Liver (tissue), 9 donors: Measurements from ENCODE around the gene PTPN14. TPM values are rescaled to one million over a fixed set of nuclear protein-coding genes. Genes with fewer than 3 reads are reported as not detected.

Source experiments
- DNase-seq: peaks from one replicate; pipeline ENCODE4 v3.0.0-alpha.2; 2017; ENCODE audit warnings: low spot score
- H3K27ac ChIP-seq, 2 donors: one replicate each; pipeline ENCODE4 v1.7.0; 2013; ENCODE audit warnings: inconsistent platforms in 2 of 2, low read length in 2 of 2, control low read depth in 1 of 2, low read depth in 1 of 2, mild to moderate bottlenecking in 1 of 2
- H3K27me3 ChIP-seq, 4 donors: one replicate each; pipeline versions ENCODE4 v1.6.1 to v1.7.0; 2013; ENCODE audit warnings: low read length in 3 of 4, inconsistent platforms in 1 of 4, mild to moderate bottlenecking in 1 of 4, moderate library complexity in 1 of 4; ENCODE audit not compliant: control insufficient read depth in 4 of 4, insufficient read depth in 4 of 4
- H3K36me3 ChIP-seq, 4 donors: one replicate each; pipeline versions ENCODE4 v1.6.1 to v1.7.0; 2013; ENCODE audit warnings: low read length in 3 of 4, mild to moderate bottlenecking in 3 of 4, low read depth in 1 of 4, moderate library complexity in 1 of 4; ENCODE audit not compliant: control insufficient read depth in 4 of 4, insufficient read depth in 3 of 4
- H3K4me1 ChIP-seq, 4 donors: one replicate each; pipeline versions ENCODE4 v1.6.1 to v1.7.0; 2013; ENCODE audit warnings: low read length in 3 of 4, mild to moderate bottlenecking in 3 of 4, moderate library complexity in 1 of 4; ENCODE audit not compliant: control insufficient read depth in 4 of 4, insufficient read depth in 4 of 4
- H3K4me3 ChIP-seq, 3 donors: one replicate each; pipeline versions ENCODE4 v1.6.1 to v1.7.0; 2013; ENCODE audit warnings: low read length in 3 of 3, control low read depth in 1 of 3, low read depth in 1 of 3, mild to moderate bottlenecking in 1 of 3
- H3K9ac ChIP-seq, 2 donors: one replicate each; pipeline ENCODE4 v1.7.0; 2013; ENCODE audit warnings: low read length in 2 of 2, mild to moderate bottlenecking in 2 of 2, moderate library complexity in 2 of 2, control low read depth in 1 of 2, low read depth in 1 of 2
- H3K9me3 ChIP-seq, 4 donors: one replicate each; pipeline versions ENCODE4 v1.6.1 to v1.7.0; 2013; ENCODE audit warnings: low read length in 3 of 4; ENCODE audit not compliant: control insufficient read depth in 4 of 4
- ATF3 ChIP-seq: IDR thresholded peaks from 2 replicates; pipeline ENCODE4 v1.6.1; 2016; ENCODE audit warnings: antibody characterized with exemption
- CTCF ChIP-seq: fragments of 150-350 bp; IDR thresholded peaks from 2 replicates; pipeline ENCODE4 v1.5.1; 2017; ENCODE audit warnings: improper control_type of control experiment, low read depth, low read length; ENCODE audit not compliant: missing input control
- EGR1 ChIP-seq, 2 donors: IDR thresholded peaks; 2 replicates each; pipeline ENCODE4 v1.6.1; 2016 to 2018; ENCODE audit warnings: antibody characterized with exemption in 2 of 2, low read depth in 2 of 2
- FOXA1 ChIP-seq: IDR thresholded peaks from 2 replicates; pipeline ENCODE4 v1.6.1; 2016; ENCODE audit warnings: antibody characterized with exemption
- FOXA2 ChIP-seq: IDR thresholded peaks from 2 replicates; pipeline ENCODE4 v1.6.1; 2016; ENCODE audit warnings: antibody characterized with exemption
- GABPA ChIP-seq, 2 donors: IDR thresholded peaks in 1 of 2; conservative IDR thresholded peaks in 1 of 2; 2 replicates each; pipeline ENCODE4 v1.6.1; 2016; ENCODE audit warnings: antibody characterized with exemption in 2 of 2, mild to moderate bottlenecking in 1 of 2, moderate library complexity in 1 of 2
- HNF4A ChIP-seq, 2 donors: conservative IDR thresholded peaks; 2 replicates each; pipeline ENCODE4 v1.6.1; 2016; ENCODE audit warnings: antibody characterized with exemption in 2 of 2, mild to moderate bottlenecking in 2 of 2
- HNF4G ChIP-seq: IDR thresholded peaks from 2 replicates; pipeline ENCODE4 v1.6.1; 2016; ENCODE audit warnings: antibody characterized with exemption
- JUND ChIP-seq, 2 donors: IDR thresholded peaks; 2 replicates each; pipeline ENCODE4 v1.6.1; 2016; ENCODE audit warnings: antibody characterized with exemption in 2 of 2
- NR2F2 ChIP-seq: IDR thresholded peaks from 2 replicates; pipeline ENCODE4 v1.6.1; 2016; ENCODE audit warnings: antibody characterized with exemption
- RAD21 ChIP-seq, 2 donors: IDR thresholded peaks; 2 replicates each; pipeline ENCODE4 v1.6.1; 2016; ENCODE audit warnings: antibody characterized with exemption in 2 of 2, mild to moderate bottlenecking in 2 of 2
- REST ChIP-seq: IDR thresholded peaks from 2 replicates; pipeline ENCODE4 v1.6.1; 2016; ENCODE audit warnings: antibody characterized with exemption, mild to moderate bottlenecking
- RXRA ChIP-seq, 2 donors: IDR thresholded peaks; 2 replicates each; pipeline ENCODE4 v1.6.1; 2017 to 2018; ENCODE audit warnings: antibody characterized with exemption in 2 of 2, mild to moderate bottlenecking in 1 of 2
- SP1 ChIP-seq: IDR thresholded peaks from 2 replicates; pipeline ENCODE4 v1.6.1; 2018; ENCODE audit warnings: antibody characterized with exemption, mild to moderate bottlenecking
- TAF1 ChIP-seq: conservative IDR thresholded peaks from 2 replicates; pipeline ENCODE4 v1.6.1; 2016; ENCODE audit warnings: antibody characterized with exemption, mild to moderate bottlenecking
- YY1 ChIP-seq: IDR thresholded peaks from 2 replicates; pipeline ENCODE4 v1.6.1; 2016; ENCODE audit warnings: antibody characterized with exemption, mild to moderate bottlenecking
- WGBS: extraction: QIAGEN DNeasy Blood & Tissue Kit; methylation state at CpG from one replicate; pipeline ENCODE4 v1.1.7; 2013; 5-methylcytosine and 5-hydroxymethylcytosine counted together
- polyA plus RNA-seq, 2 donors: library from polyadenylated mRNA; stranded (reverse) in 1 of 2; unstranded in 1 of 2; fragments of 200-250 nt in 1 of 2; fragments of >200 nt in 1 of 2; fragmentation: Nextera tagmentation in 1 of 2; extraction: Ambion mirVana in 1 of 2; gene quantifications; one replicate each; pipeline versions ENCODE4 v1.2.1 to v1.2.3, GENCODE V29; 2013 to 2015
- total RNA-seq, 2 donors: library from RNA; depleted of rRNA; stranded (reverse); fragments of >200 nt; gene quantifications; one replicate each; pipeline ENCODE4 v1.2.3, GENCODE V29; 2014
- TF ChIP-seq, protein P1 (sequence below): IDR thresholded peaks from 2 replicates; pipeline ENCODE4 v1.6.1; 2016; ENCODE audit warnings: antibody characterized with exemption
- TF ChIP-seq, protein P2 (sequence below): IDR thresholded peaks from 2 replicates; pipeline ENCODE4 v1.6.1; 2016; ENCODE audit warnings: antibody characterized with exemption
- donor health status: healthy.
- donor health status: healthy.
- donor health status: healthy.
- donor health status: healthy.
- donor health status: healthy.

PTPN14 gene
- total and polyA plus RNA-seq, 4 donors = 0.54 to 3.2 (median 1.5) TPM

GRCh38 chr1:214422137-214422671 is 129.2 kb downstream of the PTPN14 start:
- peaks cover 0 to 2% (median 0%) of the 10 kb centered on the region in 4 donors for H3K27me3 ChIP-seq
- 92% methylated on average over 8 of the region's 8 CpGs for WGBS
- H3K4me3 ChIP-seq = no peak overlapping the region
- DNase-seq = no peak
- H3K36me3 ChIP-seq = no peaks in the 10 kb centered on the region
- no peak overlapping the region for H3K27ac ChIP-seq
- no peaks in the 10 kb centered on the region for H3K9me3 ChIP-seq
- TF ChIP-seq, protein P1, sequence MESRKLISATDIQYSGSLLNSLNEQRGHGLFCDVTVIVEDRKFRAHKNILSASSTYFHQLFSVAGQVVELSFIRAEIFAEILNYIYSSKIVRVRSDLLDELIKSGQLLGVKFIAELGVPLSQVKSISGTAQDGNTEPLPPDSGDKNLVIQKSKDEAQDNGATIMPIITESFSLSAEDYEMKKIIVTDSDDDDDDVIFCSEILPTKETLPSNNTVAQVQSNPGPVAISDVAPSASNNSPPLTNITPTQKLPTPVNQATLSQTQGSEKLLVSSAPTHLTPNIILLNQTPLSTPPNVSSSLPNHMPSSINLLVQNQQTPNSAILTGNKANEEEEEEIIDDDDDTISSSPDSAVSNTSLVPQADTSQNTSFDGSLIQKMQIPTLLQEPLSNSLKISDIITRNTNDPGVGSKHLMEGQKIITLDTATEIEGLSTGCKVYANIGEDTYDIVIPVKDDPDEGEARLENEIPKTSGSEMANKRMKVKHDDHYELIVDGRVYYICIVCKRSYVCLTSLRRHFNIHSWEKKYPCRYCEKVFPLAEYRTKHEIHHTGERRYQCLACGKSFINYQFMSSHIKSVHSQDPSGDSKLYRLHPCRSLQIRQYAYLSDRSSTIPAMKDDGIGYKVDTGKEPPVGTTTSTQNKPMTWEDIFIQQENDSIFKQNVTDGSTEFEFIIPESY = no peak
- TF ChIP-seq FOXA2 (no peak), EGR1 (IDR thresholded peaks at IDR 0.05; ENCODE audit: low read depth in 2 of 2) (no peak), FOXA1 (no peak), CTCF (no peak), RXRA (IDR thresholded peaks at IDR 0.05) (no peak), SP1 (no peak), HNF4A (conservative IDR thresholded peaks at IDR 0.05) (no peak), TAF1 (no peak), REST (no peak), ATF3 (no peak), RAD21 (IDR thresholded peaks at IDR 0.05) (no peak), HNF4G (no peak), NR2F2 (no peak), GABPA (IDR thresholded peaks at IDR 0.05 in 1 of 2, conservative IDR thresholded peaks at IDR 0.05 in 1 of 2) (no peak), YY1 (no peak), JUND (IDR thresholded peaks at IDR 0.05) (no peak)
- TF ChIP-seq, protein P2, sequence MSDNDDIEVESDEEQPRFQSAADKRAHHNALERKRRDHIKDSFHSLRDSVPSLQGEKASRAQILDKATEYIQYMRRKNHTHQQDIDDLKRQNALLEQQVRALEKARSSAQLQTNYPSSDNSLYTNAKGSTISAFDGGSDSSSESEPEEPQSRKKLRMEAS = no peak
- no peak overlapping the region for H3K9ac ChIP-seq
- no peaks in the 10 kb centered on the region for H3K4me1 ChIP-seq
